Large intestine (tissue), 3 donors: ENCODE data around the gene HOXC11. TPM values are rescaled to one million over a fixed set of nuclear protein-coding genes. Genes with fewer than 3 reads are reported as not detected.
A peak's percentile ranks its signal among the peaks of the same experiment; 100 is the strongest.

Experiments used
- DNase-seq, 2 donors: peaks; one replicate each; pipeline versions ENCODE4 v3.0.0 to v3.0.0-alpha.2; 2013
- H3K27ac ChIP-seq: one replicate; pipeline ENCODE4 v1.5.1; 2013; ENCODE audit warnings: low read length
- H3K27me3 ChIP-seq: 2 replicates; pipeline ENCODE4 v1.6.1; 2013; ENCODE audit warnings: low read length; ENCODE audit not compliant: control insufficient read depth, insufficient read depth
- H3K36me3 ChIP-seq: 2 replicates; pipeline ENCODE4 v1.6.1; 2013; ENCODE audit warnings: low read length; ENCODE audit not compliant: control insufficient read depth, insufficient read depth
- H3K4me1 ChIP-seq: one replicate; pipeline ENCODE4 v1.6.1; 2013; ENCODE audit warnings: low read length; ENCODE audit not compliant: control insufficient read depth, insufficient read depth
- H3K4me3 ChIP-seq: one replicate; pipeline ENCODE4 v1.5.1; 2013; ENCODE audit warnings: low read length
- H3K9me3 ChIP-seq: one replicate; pipeline ENCODE4 v1.6.1; 2013; ENCODE audit warnings: mild to moderate bottlenecking, low read depth, low read length, moderate library complexity; ENCODE audit not compliant: control insufficient read depth
- WGBS: methylation state at CpG from one replicate; pipeline ENCODE4 v1.1.5; 2013; ENCODE audit warnings: low lambda C conversion rate; ENCODE audit not compliant: insufficient coverage; 5-methylcytosine and 5-hydroxymethylcytosine counted together
- polyA plus RNA-seq: library from polyadenylated mRNA; unstranded; fragments of 120-200 nt; gene quantifications from one replicate; pipeline ENCODE4 v1.2.1, GENCODE V29; 2013

HOXC11 gene
- polyA plus RNA-seq, 1 donor: 0.18 TPM

GRCh38 chr12:54016478-54016964 lies 43.6 kb downstream of the HOXC11 start:
- WGBS: no CpG with 5 or more reads among the region's 25 CpGs
- Histone ChIP-seq H3K4me1 (peaks cover 28% of the 10 kb centered on the region), H3K9me3 (peaks cover 3% of the 10 kb centered on the region), H3K27ac (peak overlapping the region; percentile 95), H3K4me3 (peak overlapping the region; percentile 78), H3K36me3 (no peaks in the 10 kb centered on the region), H3K27me3 (peaks cover 52% of the 10 kb centered on the region)
- DNase-seq: peak; percentile 81 to 89

GRCh38 chr12:54017027-54017788 lies 44.3 kb downstream of the HOXC11 start:
- no peak for DNase-seq
- no peaks in the 10 kb centered on the region for H3K36me3 ChIP-seq
- peaks cover 27% of the 10 kb centered on the region for H3K4me1 ChIP-seq
- peak overlapping the region; percentile 95 for H3K27ac ChIP-seq
- peak overlapping the region; percentile 78 for H3K4me3 ChIP-seq
- peaks cover 53% of the 10 kb centered on the region for H3K27me3 ChIP-seq
- 0% methylated on average over 3 of the region's 24 CpGs for WGBS
- H3K9me3 ChIP-seq: peaks cover 3% of the 10 kb centered on the region

DNA sequence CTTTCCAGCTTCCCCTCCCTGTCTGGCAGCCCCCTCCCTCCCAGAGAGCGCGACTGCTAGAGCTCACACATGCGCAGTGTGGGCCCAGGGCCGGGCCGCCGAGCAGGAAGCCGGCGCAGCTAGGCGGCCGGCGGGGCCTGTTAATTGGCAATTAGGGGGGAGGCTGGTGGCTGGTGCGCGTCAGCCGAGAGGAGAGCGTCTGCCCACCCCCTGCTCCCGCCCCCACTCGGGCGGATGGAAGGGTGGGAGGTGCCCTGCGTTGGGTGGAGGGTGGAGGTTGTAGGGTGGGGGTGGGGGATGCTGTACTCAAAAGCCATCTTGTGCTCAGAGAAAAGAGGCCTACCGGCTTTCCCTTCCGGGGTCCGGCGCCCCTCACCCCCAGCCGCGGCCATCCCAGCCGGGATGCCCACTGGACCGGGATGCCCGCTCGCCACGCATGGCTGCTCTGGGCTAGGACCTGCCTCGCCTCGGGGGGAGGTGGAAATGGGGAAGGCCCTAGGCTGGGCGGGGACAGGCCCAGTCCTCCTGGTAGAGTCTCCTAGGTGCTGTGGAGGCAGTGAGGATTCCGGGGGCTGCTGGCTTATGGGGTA lies 45.0 kb downstream of the HOXC11 start:
- WGBS: no CpG with 5 or more reads among the region's 34 CpGs

DNA sequence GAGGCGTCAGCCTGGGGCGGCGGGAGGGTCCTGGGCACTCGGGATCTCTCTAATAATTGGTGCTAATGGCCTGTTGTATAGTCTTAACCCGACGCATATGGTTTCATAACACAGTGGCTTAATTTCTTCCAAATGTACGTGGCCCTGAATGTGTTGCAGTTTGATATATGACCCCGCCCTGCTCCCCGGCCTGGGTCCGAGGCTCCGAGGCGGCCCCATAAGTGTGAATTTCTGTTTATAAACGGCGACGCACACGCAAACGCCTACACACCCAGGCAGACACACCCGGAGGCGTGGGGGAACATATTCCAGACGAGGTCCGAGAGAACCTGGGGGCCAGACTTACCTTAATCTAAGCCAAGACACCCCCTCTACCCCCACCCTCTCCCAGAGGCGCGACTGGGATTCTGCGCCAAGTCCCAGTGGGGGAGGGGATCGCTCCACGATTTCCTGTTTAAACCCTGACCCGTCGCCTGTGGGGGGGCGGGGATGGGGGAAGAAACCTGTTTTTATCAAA lies 45.6 kb downstream of the HOXC11 start:
- DNase-seq: peak in 1 of 2 donors; percentile 64
- no CpG with 5 or more reads among the region's 29 CpGs for WGBS
- Histone ChIP-seq H3K4me3 (peak overlapping the region; percentile 78), H3K4me1 (peaks cover 35% of the 10 kb centered on the region), H3K27me3 (peaks cover 49% of the 10 kb centered on the region), H3K27ac (peak overlapping the region; percentile 95), H3K36me3 (no peaks in the 10 kb centered on the region), H3K9me3 (peaks cover 3% of the 10 kb centered on the region)

More for the DNA sequence above, 45.0 kb downstream of the HOXC11 start:
- Histone ChIP-seq H3K9me3 (peaks cover 3% of the 10 kb centered on the region), H3K4me3 (peak overlapping the region; percentile 78), H3K36me3 (no peaks in the 10 kb centered on the region), H3K27ac (peak overlapping the region; percentile 95), H3K27me3 (peaks cover 50% of the 10 kb centered on the region), H3K4me1 (peaks cover 30% of the 10 kb centered on the region)
- peak; percentile 85 to 88 for DNase-seq

- Histone ChIP-seq H3K27me3 (peaks cover 50% of the 10 kb centered on the region), H3K36me3 (no peaks in the 10 kb centered on the region), H3K9me3 (peaks cover 3% of the 10 kb centered on the region), H3K27ac (peak overlapping the region; percentile 95), H3K4me3 (peak overlapping the region; percentile 78), H3K4me1 (peaks cover 36% of the 10 kb centered on the region)
- no CpG with 5 or more reads among the region's 43 CpGs for WGBS
- peak in 1 of 2 donors; percentile 43 for DNase-seq
Observed at GRCh38 chr12:54019091-54019811, 46.3 kb downstream of the HOXC11 start.

- H3K27me3 ChIP-seq: peaks cover 49% of the 10 kb centered on the region
- peaks cover 41% of the 10 kb centered on the region for H3K4me1 ChIP-seq
- H3K36me3 ChIP-seq: no peaks in the 10 kb centered on the region
- no peaks in the 10 kb centered on the region for H3K9me3 ChIP-seq
- H3K27ac ChIP-seq: peak overlapping the region; percentile 88
- no peak for DNase-seq
- no CpG with 5 or more reads among the region's 10 CpGs for WGBS
- peak overlapping the region; percentile 78 for H3K4me3 ChIP-seq
Observed at GRCh38 chr12:54019924-54020590, 47.1 kb downstream of the HOXC11 start.

GRCh38 chr12:54020591-54021405 lies 47.9 kb downstream of the HOXC11 start:
- Histone ChIP-seq H3K4me3 (peak overlapping the region; percentile 78), H3K27ac (peak overlapping the region; percentile 54), H3K9me3 (no peaks in the 10 kb centered on the region), H3K27me3 (peaks cover 48% of the 10 kb centered on the region), H3K36me3 (no peaks in the 10 kb centered on the region), H3K4me1 (peaks cover 45% of the 10 kb centered on the region)
- WGBS: no CpG with 5 or more reads among the region's 23 CpGs
- no peak for DNase-seq

DNA sequence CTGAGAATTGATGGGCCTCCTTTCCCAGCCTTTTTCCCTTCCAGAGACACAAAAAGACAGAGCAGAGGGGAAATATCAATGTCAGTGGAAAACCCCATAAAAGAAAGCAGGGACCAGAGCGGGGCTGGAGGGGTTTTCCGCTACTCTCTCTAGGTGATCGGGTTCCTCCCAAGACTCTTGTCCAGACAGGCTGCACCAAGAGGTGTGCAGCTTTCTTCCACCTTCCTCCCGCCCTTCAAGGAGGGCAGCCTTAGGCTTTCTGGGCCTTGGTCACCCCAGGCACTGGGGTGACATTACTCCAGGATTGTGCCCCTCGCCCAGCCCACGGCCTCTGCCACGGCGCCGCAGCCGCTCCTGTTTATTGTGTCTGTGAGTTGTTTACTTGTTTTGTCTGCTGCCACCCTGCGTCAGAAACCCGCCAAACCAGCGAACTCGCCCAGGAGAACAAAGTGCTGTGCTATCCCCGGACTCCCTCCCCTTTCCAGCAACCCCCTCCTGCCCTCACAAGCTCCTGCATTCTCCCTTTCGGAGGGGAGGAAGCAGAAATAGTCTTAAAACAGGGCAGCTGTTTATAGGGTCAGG lies 48.6 kb downstream of the HOXC11 start:
- no CpG with 5 or more reads among the region's 16 CpGs for WGBS
- DNase-seq: no peak
- peaks cover 49% of the 10 kb centered on the region for H3K27me3 ChIP-seq
- peak overlapping the region; percentile 54 for H3K27ac ChIP-seq
- H3K36me3 ChIP-seq: no peaks in the 10 kb centered on the region
- no peaks in the 10 kb centered on the region for H3K9me3 ChIP-seq
- peaks cover 48% of the 10 kb centered on the region for H3K4me1 ChIP-seq
- peak overlapping the region; percentile 78 for H3K4me3 ChIP-seq
